K562 (cell line): ENCODE results near the gene PPFIA1.
"Not testable (repeated sequence)": the region's sequence is repeated elsewhere in the genome, so short reads cannot be mapped to it uniquely, and the experiment has no call there.

Experiments used
- BRD9 ChIP-seq: fragments of 450-650 bp; IDR thresholded peaks from 2 replicates; pipeline ENCODE4 v1.6.1; 2018; ENCODE audit warnings: low read depth; ENCODE audit not compliant: partially characterized antibody
- CBFA2T2 ChIP-seq: fragments of 450-650 bp; conservative IDR thresholded peaks from 2 replicates; pipeline ENCODE4 v1.6.1; 2017; ENCODE audit warnings: mild to moderate bottlenecking
- CTCF ChIP-seq, 3 experiments: IDR thresholded peaks in 2 of 3; conservative IDR thresholded peaks in 1 of 3; 2 replicates each; pipeline ENCODE4 v1.5.1; 2011 to 2012; ENCODE audit warnings: low read length in 3 of 3, mild to moderate bottlenecking in 3 of 3, control low read depth in 2 of 3, improper control_type of control experiment in 1 of 3, inconsistent platforms in 1 of 3, low read depth in 1 of 3, mixed read lengths in 1 of 3, moderate library complexity in 1 of 3; ENCODE audit not compliant: insufficient read depth in 2 of 3
- EP300 ChIP-seq: IDR thresholded peaks from 2 replicates; pipeline ENCODE4 v1.6.1; 2012; ENCODE audit warnings: low read length, improper control_type of control experiment
- RNF2 ChIP-seq: sonication (generic); IDR thresholded peaks from 2 replicates; pipeline ENCODE4 v1.6.1; 2016
- TEAD4 ChIP-seq, 2 experiments: sonication (generic) in 1 of 2; formaldehyde crosslinking in 1 of 2; IDR thresholded peaks; 2 replicates each; pipeline versions ENCODE4 v1.6.1 to v1.8.0; 2012 to 2022; ENCODE audit warnings: borderline replicate concordance in 1 of 2, inconsistent platforms in 1 of 2, low read length in 1 of 2, mild to moderate bottlenecking in 1 of 2, missing genetic modification reagents in 1 of 2
- UBTF ChIP-seq, 2 experiments: IDR thresholded peaks; 2 replicates each; pipeline ENCODE4 v1.6.1; 2012; ENCODE audit warnings: improper control_type of control experiment in 2 of 2, low read depth in 2 of 2, low read length in 2 of 2, borderline replicate concordance in 1 of 2

GRCh38 chr11:70259077-70259476 is 11.4 kb upstream of the PPFIA1 start:
- not testable (repeated sequence) for TF ChIP-seq CBFA2T2; EP300; TEAD4 (IDR thresholded peaks at IDR 0.05; ENCODE audit: low read length); TEAD4 (CRISPR knock-in tag; IDR thresholded peaks at IDR 0.05; ENCODE audit: borderline replicate concordance); CTCF (IDR thresholded peaks at IDR 0.05 in 2 of 3, conservative IDR thresholded peaks at IDR 0.05 in 1 of 3; ENCODE audit: insufficient read depth in 2 of 3, low read depth in 1 of 3, low read length in 3 of 3); UBTF (IDR thresholded peaks at IDR 0.05; ENCODE audit: borderline replicate concordance in 1 of 2, low read depth in 2 of 2, low read length in 2 of 2); BRD9; RNF2
